GM21447 (cell line): ENCODE results near the gene GOLGA5.
"Not testable (repeated sequence)": the region's sequence is repeated elsewhere in the genome, so short reads cannot be mapped to it uniquely, and the experiment has no call there.

Source experiments
- ATAC-seq: cut with Tn5 transposase; IDR thresholded peaks from one replicate; pipeline ENCODE4 v1.9.1; 2021; ENCODE audit not compliant: unreplicated experiment

GOLGA5 gene

DNA sequence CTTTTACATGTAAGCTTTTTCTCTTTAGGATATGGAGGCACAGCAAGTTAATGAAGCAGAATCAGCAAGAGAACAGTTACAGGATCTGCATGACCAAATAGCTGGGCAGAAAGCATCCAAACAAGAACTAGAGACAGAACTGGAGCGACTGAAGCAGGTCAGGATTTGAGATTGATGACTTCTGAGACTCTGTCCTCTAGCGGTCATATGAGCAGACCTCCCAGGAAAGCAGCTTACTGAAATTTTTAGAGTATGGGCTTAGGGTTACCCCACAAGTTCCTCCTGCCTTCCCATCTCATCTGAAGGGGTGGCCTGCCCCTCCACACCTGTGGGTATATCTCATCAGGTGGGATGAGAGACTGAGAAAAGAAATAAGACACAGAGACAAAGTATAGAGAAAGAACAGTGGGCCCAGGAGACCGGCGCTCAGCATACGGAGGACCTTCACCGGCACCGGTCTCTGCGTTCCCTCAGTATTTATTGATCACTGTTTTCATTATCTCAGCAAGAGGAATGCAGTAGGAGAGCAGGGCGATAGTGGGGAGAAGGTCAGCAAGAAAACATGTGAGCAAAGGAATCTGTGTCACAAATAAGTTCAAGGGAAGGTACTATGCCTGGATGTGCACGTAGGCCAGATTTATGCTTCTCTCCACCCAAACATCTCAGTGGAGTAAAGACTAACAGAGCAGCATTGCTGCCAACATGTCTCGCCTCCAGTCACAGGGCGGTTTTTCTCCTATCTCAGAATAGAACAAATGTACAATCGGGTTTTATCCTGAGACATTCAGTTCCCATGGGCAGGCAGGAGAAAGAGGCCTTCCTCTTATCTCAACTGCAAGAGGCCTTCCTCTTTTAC lies 25.8 kb downstream of the GOLGA5 start:
- ATAC-seq, result not testable (repeated sequence)

- not testable (repeated sequence) for ATAC-seq
Measured at GRCh38 chr14:92820536-92820840, 26.4 kb downstream of the GOLGA5 start.

DNA sequence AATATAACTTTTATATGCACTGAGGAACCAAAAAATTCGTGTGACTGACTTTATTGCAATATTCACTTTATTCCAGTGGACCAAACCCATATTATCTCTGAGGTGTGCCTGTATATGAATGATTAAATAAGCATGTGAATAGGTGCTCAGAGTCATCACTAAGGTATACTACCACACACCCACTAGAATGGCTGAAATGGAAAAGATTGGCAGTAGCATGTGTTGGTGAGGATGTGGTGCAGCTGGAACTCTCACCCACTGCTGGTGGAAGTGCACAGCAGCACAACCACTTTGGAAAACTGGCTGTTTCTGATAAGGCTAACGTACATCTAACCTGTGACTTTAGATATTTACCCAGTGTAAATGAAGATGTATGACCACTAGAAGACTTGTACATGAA lies 36.8 kb downstream of the GOLGA5 start:
- ATAC-seq, result no peak

DNA sequence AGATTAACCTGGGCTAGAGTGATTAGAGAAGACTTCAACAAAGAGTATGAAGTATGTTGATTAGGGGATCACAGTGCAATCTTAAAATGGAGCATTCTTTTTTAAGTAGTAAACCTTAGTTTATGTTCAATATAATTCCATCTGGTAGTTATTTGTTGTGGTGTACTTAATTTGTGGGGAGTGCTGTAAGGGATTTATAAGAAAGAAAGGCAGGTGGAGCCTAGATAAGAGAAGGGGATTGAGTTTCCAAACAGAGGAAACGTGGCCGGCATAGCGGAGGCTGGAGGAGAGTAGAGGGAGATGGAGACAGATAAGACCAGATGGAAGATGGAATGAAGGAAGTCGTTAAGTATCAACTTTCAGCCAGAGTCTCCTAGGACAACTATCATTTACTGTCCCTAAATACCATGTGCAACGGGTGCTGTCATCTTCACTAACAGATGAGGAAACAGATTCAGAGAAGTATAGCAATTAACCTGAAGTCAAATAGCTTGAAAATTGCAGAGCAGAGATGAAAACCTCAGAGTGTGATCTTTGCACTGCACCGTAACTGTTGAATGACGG lies 38.1 kb downstream of the GOLGA5 start:
- ATAC-seq, result no peak

DNA sequence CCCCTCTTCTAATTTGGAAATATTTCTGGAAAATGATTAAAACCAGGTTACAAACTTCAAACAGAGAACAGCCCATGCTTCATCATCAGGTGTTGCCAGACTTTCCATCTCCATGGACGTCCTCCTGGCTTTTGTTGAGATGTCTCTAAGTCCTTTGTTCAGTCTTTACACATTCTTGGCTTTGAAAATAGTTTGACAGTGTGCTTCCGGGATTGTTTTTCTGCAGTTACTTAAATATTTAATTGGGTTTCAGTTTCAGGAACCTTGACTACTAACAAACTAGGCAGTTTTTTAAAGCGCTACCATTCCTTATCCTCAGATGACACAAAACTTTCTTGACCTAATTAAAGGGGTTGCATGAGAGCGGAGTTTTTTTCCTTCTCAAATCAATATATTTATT lies 47.8 kb downstream of the GOLGA5 start:
- no peak for ATAC-seq

DNA sequence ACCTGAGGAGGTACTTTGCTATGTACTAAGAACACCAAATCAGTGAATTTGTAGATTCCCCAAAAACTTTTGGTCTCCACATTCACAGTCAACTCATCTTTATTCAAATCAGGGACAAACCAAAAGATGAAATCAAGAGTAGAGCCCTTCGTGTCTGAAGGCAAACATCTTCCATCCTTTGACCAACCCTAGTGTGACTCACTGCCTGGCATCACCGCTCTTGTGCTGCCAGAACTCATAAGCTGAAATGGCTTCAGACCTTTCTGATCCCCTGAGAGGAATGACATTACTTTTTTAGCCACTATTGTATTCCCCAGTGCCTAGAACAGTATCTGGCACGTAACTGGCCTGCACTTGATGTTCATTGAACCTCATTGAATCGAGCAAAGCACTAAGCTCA lies 50.1 kb downstream of the GOLGA5 start:
- no peak for ATAC-seq

DNA sequence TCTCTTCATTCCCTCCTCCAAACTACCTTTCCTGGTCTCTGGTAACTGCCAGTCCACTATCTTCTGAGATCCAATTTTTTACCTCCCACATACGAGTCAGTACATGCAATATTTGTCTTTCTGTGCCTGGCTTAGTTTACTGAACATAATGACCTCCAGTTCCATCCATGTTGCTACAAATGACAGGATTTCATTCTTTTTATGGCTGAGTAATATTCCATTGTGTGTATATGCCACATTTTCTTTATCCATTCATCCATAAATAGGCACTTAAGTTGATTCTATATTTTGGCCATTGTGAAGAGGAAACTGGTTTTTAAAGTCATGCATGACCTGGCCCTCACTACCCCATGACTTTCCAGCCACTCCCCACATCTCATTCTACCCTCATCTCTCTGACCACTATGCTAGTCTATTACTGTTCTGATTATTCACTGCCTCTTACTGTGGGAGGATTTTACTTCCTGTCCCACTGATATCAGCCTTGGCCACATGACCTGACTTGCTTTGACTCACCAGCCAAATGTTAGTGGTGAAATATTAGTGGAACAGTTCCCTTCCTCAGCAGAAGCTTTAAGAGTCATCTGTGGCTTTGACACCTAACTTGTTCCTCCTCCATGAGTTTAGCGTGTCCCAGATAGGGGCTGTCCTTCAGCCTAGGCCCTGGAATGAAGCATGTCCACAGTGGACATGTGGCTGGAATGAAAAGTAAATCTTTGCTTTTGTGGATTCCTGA lies 52.2 kb downstream of the GOLGA5 start:
- ATAC-seq, result peak; percentile 96

GRCh38 chr14:92847278-92847677 lies 53.2 kb downstream of the GOLGA5 start:
- no peak for ATAC-seq

DNA sequence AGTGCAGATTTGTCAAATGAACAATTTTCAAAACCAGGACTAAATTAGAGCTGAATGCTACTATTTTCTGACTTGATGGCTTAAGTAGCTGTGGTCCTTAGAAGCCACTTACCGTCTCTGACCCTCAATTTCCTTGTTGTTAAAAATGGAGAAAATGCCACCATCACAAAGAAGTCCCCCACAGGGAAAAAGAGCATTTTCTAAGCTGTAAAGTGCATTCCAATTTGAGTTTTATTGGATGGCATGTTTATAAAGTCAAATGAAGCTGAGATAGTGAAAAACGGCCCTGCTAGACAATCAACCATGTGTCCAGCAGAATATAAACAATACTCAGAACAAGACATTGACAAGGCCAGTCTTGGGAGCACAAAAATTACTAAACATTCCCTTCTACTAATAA lies 53.6 kb downstream of the GOLGA5 start:
- ATAC-seq, result no peak

- ATAC-seq, result no peak
Measured at GRCh38 chr14:92848887-92849286, 54.8 kb downstream of the GOLGA5 start.

- no peak for ATAC-seq
Measured at GRCh38 chr14:92850492-92850891, 56.4 kb downstream of the GOLGA5 start.

- not testable (repeated sequence) for ATAC-seq
Measured at GRCh38 chr14:92853136-92853535, 59.0 kb downstream of the GOLGA5 start.

GRCh38 chr14:92860049-92860840 lies 66.1 kb downstream of the GOLGA5 start:
- no peak for ATAC-seq

DNA sequence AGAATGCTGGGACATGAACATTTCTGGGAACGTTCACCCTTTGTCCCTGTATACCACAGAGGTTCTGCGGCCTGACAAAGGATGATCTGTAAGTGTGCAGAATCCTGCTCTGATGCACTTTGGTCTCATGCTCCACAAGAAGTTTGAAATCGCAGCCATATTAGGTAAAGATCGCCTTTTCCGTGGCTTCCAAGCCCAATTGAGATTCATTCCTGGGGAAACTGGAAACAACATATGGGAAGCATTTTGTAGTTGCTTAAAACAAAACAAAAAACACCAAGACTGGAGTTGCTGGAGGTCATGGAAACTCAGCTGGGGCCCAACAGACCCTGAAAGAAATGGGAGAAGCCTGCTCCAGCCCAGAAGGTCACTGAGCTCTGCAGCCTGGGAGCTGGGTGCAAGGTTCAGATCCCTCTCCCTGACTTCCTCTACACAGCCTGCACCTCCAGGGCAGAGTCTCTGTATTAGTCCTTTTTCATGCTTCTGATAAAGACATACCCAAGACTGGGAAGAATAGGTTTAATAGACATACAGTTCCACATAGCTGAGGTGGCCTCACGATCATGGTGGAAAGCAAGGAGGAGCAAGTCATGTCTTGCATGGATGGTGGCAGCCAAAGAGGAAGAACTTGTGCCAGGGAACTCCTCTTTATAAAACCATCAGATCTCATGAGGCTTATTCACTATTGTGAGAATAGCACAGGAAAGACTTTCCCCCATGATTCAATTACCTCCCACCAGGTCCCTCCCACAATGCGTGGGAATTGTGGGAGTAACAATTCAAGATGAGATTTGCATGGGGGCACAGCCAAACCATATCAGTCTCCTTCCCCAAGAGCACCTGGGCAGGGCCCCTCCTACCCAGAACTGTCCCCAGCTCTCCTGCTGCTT lies 68.0 kb downstream of the GOLGA5 start:
- ATAC-seq, result no peak

- ATAC-seq, result no peak
Measured at GRCh38 chr14:92863286-92864080, 69.4 kb downstream of the GOLGA5 start.

DNA sequence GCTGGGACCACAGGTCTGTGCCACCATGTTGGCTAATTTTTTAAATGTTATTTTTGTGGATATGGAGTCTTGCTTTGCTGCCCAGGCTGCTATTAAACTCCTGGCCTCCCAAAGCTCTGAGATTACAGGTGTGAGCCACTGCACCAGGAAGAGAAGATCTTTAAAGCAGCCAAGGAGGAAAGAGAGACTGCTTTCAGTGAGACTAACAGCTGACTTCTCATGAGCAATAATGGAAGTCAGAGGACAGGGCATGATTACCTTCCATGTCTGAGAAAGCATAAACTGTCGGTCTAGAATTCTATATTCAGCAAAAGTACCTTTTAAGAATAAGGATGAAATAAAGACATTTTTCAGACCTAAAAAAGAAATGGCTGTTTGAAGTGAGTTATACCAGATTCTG lies 71.6 kb downstream of the GOLGA5 start:
- ATAC-seq, result no peak

GRCh38 chr14:92866181-92866752 lies 72.2 kb downstream of the GOLGA5 start:
- ATAC-seq, result no peak

DNA sequence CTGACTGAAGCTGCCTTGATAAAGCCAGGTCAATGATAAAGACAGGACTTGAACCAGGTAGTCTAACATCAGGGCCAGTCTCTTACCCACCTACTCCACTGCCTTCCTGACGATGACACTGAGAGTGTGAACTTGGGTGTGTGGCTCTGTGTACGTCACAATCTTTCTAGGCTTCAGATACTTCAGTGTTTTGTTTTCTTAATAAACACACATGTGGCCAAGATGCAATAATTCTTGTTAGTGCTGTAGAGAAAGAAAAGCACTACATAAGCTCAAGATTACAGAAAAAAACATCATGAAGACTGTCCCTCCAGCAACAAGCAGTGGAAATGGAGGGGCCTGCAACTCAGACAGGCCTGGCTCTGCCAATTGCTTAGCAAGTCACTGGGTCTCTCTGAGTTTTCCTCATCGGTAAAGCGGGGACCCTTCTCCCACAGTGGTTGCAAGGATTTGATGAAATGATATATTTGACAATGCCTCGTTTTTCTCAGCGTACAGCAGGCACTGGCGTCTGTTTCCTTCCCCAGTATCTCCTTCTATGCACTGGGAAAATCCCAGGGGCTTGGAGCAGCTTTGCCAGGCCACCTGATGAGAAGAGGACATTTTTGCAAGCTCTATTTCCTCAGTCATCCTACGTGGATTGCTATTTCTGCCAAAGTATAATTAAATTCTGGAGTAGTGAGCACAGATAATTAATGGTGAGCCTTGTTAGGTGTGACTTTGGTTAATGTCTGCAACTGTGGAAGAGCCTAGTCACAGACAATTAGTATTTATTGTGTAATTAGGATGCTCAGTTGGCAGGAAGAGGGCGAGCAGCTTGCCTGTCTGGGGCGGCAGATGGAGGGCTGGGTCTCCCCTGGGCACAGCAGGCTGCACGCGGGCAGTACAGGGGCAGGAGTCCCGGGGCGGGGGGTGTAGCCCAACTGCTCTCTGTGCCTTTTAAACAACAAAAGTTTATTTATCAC lies 73.1 kb downstream of the GOLGA5 start:
- no peak for ATAC-seq
